GM12873 (cell line): ENCODE results near the gene COX7C.

Source experiments
- CTCF ChIP-seq: IDR thresholded peaks from 2 replicates; pipeline ENCODE4 v1.5.1; 2012; ENCODE audit warnings: low read depth, mild to moderate bottlenecking, moderate library complexity, low read length, control low read depth; ENCODE audit not compliant: insufficient read depth; ENCODE audit errors: missing control alignments

Gene COX7C

GRCh38 chr5:86617309-86617755 is 409 bp upstream of the COX7C start:
- TF ChIP-seq CTCF = no peak

GRCh38 chr5:86623785-86624483 is 6.2 kb downstream of the COX7C start:
- no peak for TF ChIP-seq CTCF

GRCh38 chr5:86625148-86625547 is 7.4 kb downstream of the COX7C start:
- no peak for TF ChIP-seq CTCF

- TF ChIP-seq CTCF = no peak
Measured at GRCh38 chr5:86626149-86626548, 8.4 kb downstream of the COX7C start.

GRCh38 chr5:86631165-86631564 is 13.4 kb downstream of the COX7C start:
- no peak for TF ChIP-seq CTCF

- no peak for TF ChIP-seq CTCF
Measured at GRCh38 chr5:86640998-86641397, 23.3 kb downstream of the COX7C start.

- no peak for TF ChIP-seq CTCF
Measured at GRCh38 chr5:86644843-86645242, 27.1 kb downstream of the COX7C start.
